A549 (cell line): ENCODE results near the gene ACTR1A. TPM values are rescaled to one million over a fixed set of nuclear protein-coding genes. Genes with fewer than 3 reads are reported as not detected.

Experiments used
- ATAC-seq, 2 experiments: fragments of 200-7000 bp in 1 of 2; fragments of >200 bp in 1 of 2; cut with Nextera tagmentation in 1 of 2; cut with Tn5 transposase in 1 of 2; 3 replicates each; pipeline versions ENCODE4 v1.8.0 to v1.9.1; 2018 to 2020; ENCODE audit warnings: mild to moderate bottlenecking in 1 of 2, moderate library complexity in 1 of 2
- CTCF ChIA-PET: fragments of 300-600 bp; sonication (Branson Sonifier 250); formaldehyde crosslinking; extraction: SDS; loops from one replicate; lab custom pipeline; 2021; ENCODE audit warnings: antibody characterized with exemption, inconsistent platforms; lab: Yijun Ruan, JAX
- POLR2A ChIA-PET: fragments of 350-600 bp; formaldehyde crosslinking; extraction: SDS; loops from one replicate; lab custom pipeline; 2021; ENCODE audit warnings: antibody characterized with exemption, inconsistent platforms; lab: Yijun Ruan, JAX
- DNase-seq, 2 experiments: peaks; one replicate each; pipeline versions ENCODE4 v3.0.0 to v3.0.0-alpha.2; 2011 to 2016; ENCODE audit warnings: low read depth in 1 of 2, low spot score in 1 of 2
- FAIRE-seq: peaks from 2 replicates; lab custom pipeline; 2011; peaks lifted over from hg19 to GRCh38; lab: Jason Lieb, UNC
- H3K27ac ChIP-seq, 2 experiments: fragments of >200 bp; sonication (Bioruptor Twin); formaldehyde crosslinking; 3 replicates each; pipeline ENCODE4 v1.5.1; 2016 to 2017
- H3K4me1 ChIP-seq: fragments of >200 bp; sonication (Bioruptor Twin); formaldehyde crosslinking; 3 replicates; pipeline ENCODE4 v1.6.1; 2016
- H3K4me2 ChIP-seq: fragments of >200 bp; sonication (Bioruptor Twin); formaldehyde crosslinking; 3 replicates; pipeline ENCODE4 v1.6.1; 2016
- H3K4me3 ChIP-seq: fragments of >200 bp; sonication (Bioruptor Twin); formaldehyde crosslinking; 3 replicates; pipeline ENCODE4 v1.5.1; 2016
- H3K9me3 ChIP-seq: fragments of >200 bp; sonication (Bioruptor Twin); formaldehyde crosslinking; 3 replicates; pipeline ENCODE4 v1.6.1; 2016
- BHLHE40 ChIP-seq: IDR thresholded peaks from 2 replicates; pipeline ENCODE4 v1.6.1; 2012; ENCODE audit warnings: low read depth, low read length, inconsistent platforms
- CBX8 ChIP-seq: fragments of 200-600 bp; sonication (generic); IDR thresholded peaks from 2 replicates; pipeline ENCODE4 v1.6.1; 2016
- CEBPB ChIP-seq, 2 experiments: fragments of >200 bp in 1 of 2; sonication (Bioruptor Twin) in 1 of 2; formaldehyde crosslinking in 1 of 2; IDR thresholded peaks; 2 replicates each; pipeline ENCODE4 v1.6.1; 2012 to 2016
- CHD2 ChIP-seq: fragments of 150-350 bp; IDR thresholded peaks from 2 replicates; pipeline ENCODE4 v1.6.1; 2014; ENCODE audit warnings: low read length; ENCODE audit not compliant: partially characterized antibody
- CHD4 ChIP-seq: fragments of 200-600 bp; sonication (generic); IDR thresholded peaks from 2 replicates; pipeline ENCODE4 v1.6.1; 2016; ENCODE audit warnings: antibody characterized with exemption, mild to moderate bottlenecking, borderline replicate concordance
- E2F6 ChIP-seq: IDR thresholded peaks from 2 replicates; pipeline ENCODE4 v1.6.1; 2012; ENCODE audit warnings: low read depth, borderline replicate concordance
- EHF ChIP-seq: fragments of 250-450 bp; sonication (Bioruptor Pico); IDR thresholded peaks from 2 replicates; pipeline ENCODE4 v1.5.0; 2020; ENCODE audit warnings: mild to moderate bottlenecking
- EP300 ChIP-seq, 2 experiments: fragments of >200 bp; sonication (Bioruptor Twin); formaldehyde crosslinking; IDR thresholded peaks; 2 replicates in 1 of 2; 3 replicates in 1 of 2; pipeline ENCODE4 v1.6.1; 2016 to 2017
- GATA3 ChIP-seq: IDR thresholded peaks from 2 replicates; pipeline ENCODE4 v1.6.1; 2012; ENCODE audit warnings: borderline replicate concordance
- HEYL ChIP-seq: fragments of 250-450 bp; sonication (Bioruptor Pico); IDR thresholded peaks from 2 replicates; pipeline ENCODE4 v1.8.0; 2021; ENCODE audit warnings: mild to moderate bottlenecking, moderate library complexity
- HOXA7 ChIP-seq: fragments of 250-450 bp; sonication (Bioruptor Pico); IDR thresholded peaks from 2 replicates; pipeline ENCODE4 v1.5.0; 2020; ENCODE audit warnings: mild to moderate bottlenecking, moderate library complexity
- HOXB5 ChIP-seq: fragments of 250-450 bp; sonication (Bioruptor Pico); IDR thresholded peaks from 2 replicates; pipeline ENCODE4 v1.5.0; 2020; ENCODE audit warnings: mild to moderate bottlenecking, moderate library complexity
- JUN ChIP-seq, 2 experiments: fragments of >200 bp; sonication (Bioruptor Twin); formaldehyde crosslinking; IDR thresholded peaks; 2 replicates in 1 of 2; 3 replicates in 1 of 2; pipeline ENCODE4 v1.6.1; 2016 to 2017
- KDM5A ChIP-seq: fragments of 200-600 bp; sonication (generic); IDR thresholded peaks from 2 replicates; pipeline ENCODE4 v1.6.1; 2016; ENCODE audit warnings: antibody characterized with exemption, mild to moderate bottlenecking
- MAFK ChIP-seq: fragments of 450-650 bp; IDR thresholded peaks from 2 replicates; pipeline ENCODE4 v1.6.1; 2014; ENCODE audit not compliant: partially characterized antibody
- MYC ChIP-seq: IDR thresholded peaks from 2 replicates; pipeline ENCODE4 v1.6.1; 2012; ENCODE audit warnings: mild to moderate bottlenecking, inconsistent platforms, low read length, improper control_type of control experiment, borderline replicate concordance
- NFE2L2 ChIP-seq: fragments of 150-350 bp; conservative IDR thresholded peaks from 2 replicates; pipeline ENCODE4 v1.6.1; 2014; ENCODE audit warnings: low read length
- NPAS2 ChIP-seq: fragments of 250-450 bp; sonication (Bioruptor Pico); IDR thresholded peaks from 2 replicates; pipeline ENCODE4 v1.8.0; 2022; ENCODE audit warnings: mild to moderate bottlenecking, moderate library complexity, borderline replicate concordance
- PHF8 ChIP-seq: fragments of 200-600 bp; sonication (generic); IDR thresholded peaks from 2 replicates; pipeline ENCODE4 v1.6.1; 2016; ENCODE audit warnings: low read depth, mild to moderate bottlenecking, antibody characterized with exemption, moderate library complexity, borderline replicate concordance
- POLR2A ChIP-seq: IDR thresholded peaks from 2 replicates; pipeline ENCODE4 v1.6.1; 2012; ENCODE audit warnings: mild to moderate bottlenecking, low read length
- RCOR1 ChIP-seq: fragments of 150-350 bp; IDR thresholded peaks from 2 replicates; pipeline ENCODE4 v1.6.1; 2014; ENCODE audit warnings: antibody characterized with exemption, low read length, low read depth
- REST ChIP-seq: fragments of 200-600 bp; sonication (generic); IDR thresholded peaks from 2 replicates; pipeline ENCODE4 v1.6.1; 2016; ENCODE audit warnings: antibody characterized with exemption, mild to moderate bottlenecking, moderate library complexity
- RFX5 ChIP-seq: fragments of 450-650 bp; IDR thresholded peaks from 2 replicates; pipeline ENCODE4 v1.7.1; 2014; ENCODE audit warnings: antibody characterized with exemption, mild to moderate bottlenecking, moderate library complexity
- TP53 ChIP-seq: fragments of 250-450 bp; sonication (Bioruptor Pico); IDR thresholded peaks from 2 replicates; pipeline ENCODE4 v1.5.0; 2021; ENCODE audit warnings: mild to moderate bottlenecking, moderate library complexity
- ZC3H11A ChIP-seq: fragments of 450-650 bp; IDR thresholded peaks from 2 replicates; pipeline ENCODE4 v1.6.1; 2014; ENCODE audit warnings: antibody characterized with exemption, mild to moderate bottlenecking
- ZSCAN20 ChIP-seq: fragments of 250-450 bp; sonication (Bioruptor Pico); IDR thresholded peaks from 2 replicates; pipeline ENCODE4 v1.8.0; 2022; ENCODE audit warnings: mild to moderate bottlenecking, moderate library complexity
- WGBS: methylation state at CpG from one replicate; pipeline ENCODE4 v1.1.6; 2017; ENCODE audit errors: missing lambda C conversion rate; 5-methylcytosine and 5-hydroxymethylcytosine counted together
- polyA plus RNA-seq, 4 experiments: library from polyadenylated mRNA; depleted of rRNA in 3 of 4; stranded (reverse); fragments of >200 nt; fragmentation: RNase III in 1 of 4; extraction: RNeasy Plus Mini Kit Qiagen cat#74134 plus additional on column Dnase treatment in 1 of 4; gene quantifications; 2 replicates in 3 of 4; 3 replicates in 1 of 4; pipeline ENCODE4 v1.2.3, GENCODE V29; 2011 to 2017
- TF ChIP-seq, protein P1 (sequence below): fragments of >200 bp; sonication (Bioruptor Twin); formaldehyde crosslinking; IDR thresholded peaks from 3 replicates; pipeline ENCODE4 v1.6.1; 2016
- TF ChIP-seq, protein P2 (sequence below): IDR thresholded peaks from 2 replicates; pipeline ENCODE4 v1.6.1; 2012
- TF ChIP-seq, protein P3 (sequence below): fragments of 450-650 bp; IDR thresholded peaks from 2 replicates; pipeline ENCODE4 v1.6.1; 2014; ENCODE audit warnings: antibody characterized with exemption

ACTR1A gene
- polyA plus RNA-seq, 2 of the 4 experiments (the other 2 are of a cell fraction) = 85.8 to 114 TPM

GRCh38 chr10:102462512-102463054, 39.9 kb downstream of the ACTR1A start:
- DNase-seq (no peak), ATAC-seq (no peak), FAIRE-seq (no peak)
- 86% methylated on average over 6 of the region's 6 CpGs for WGBS
- Histone ChIP-seq H3K4me1 (peaks cover 11% of the 10 kb centered on the region), H3K27ac (no peak overlapping the region), H3K4me2 (no peak overlapping the region), H3K4me3 (no peak overlapping the region), H3K9me3 (no peaks in the 10 kb centered on the region)
- ChIA-PET POLR2A (interaction anchor here (1.4 kb wide), 1 partner anchor 12 kb away, joined by 9 read pairs; the partner anchor contains the start of gene C10orf95), CTCF (interaction anchor here (0.9 to 10.9 kb wide), 13 partner anchors 9 to 293 kb away, joined by 3 to 84 read pairs (median 5); partner anchors contain the start of gene C10orf95)
- no peak for TF ChIP-seq ZC3H11A
- TF ChIP-seq MAFK = no peak
- TF ChIP-seq HOXA7 (CRISPR knock-in tag) = no peak
- no peak for TF ChIP-seq CHD4
- TF ChIP-seq CHD2 = no peak
- TF ChIP-seq, protein P1, sequence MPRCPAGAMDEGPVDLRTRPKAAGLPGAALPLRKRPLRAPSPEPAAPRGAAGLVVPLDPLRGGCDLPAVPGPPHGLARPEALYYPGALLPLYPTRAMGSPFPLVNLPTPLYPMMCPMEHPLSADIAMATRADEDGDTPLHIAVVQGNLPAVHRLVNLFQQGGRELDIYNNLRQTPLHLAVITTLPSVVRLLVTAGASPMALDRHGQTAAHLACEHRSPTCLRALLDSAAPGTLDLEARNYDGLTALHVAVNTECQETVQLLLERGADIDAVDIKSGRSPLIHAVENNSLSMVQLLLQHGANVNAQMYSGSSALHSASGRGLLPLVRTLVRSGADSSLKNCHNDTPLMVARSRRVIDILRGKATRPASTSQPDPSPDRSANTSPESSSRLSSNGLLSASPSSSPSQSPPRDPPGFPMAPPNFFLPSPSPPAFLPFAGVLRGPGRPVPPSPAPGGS = no peak
- TF ChIP-seq TP53 = no peak
- TF ChIP-seq EP300 (IDR thresholded peaks at IDR 0.05) = no peak
- no peak for TF ChIP-seq RCOR1
- TF ChIP-seq NPAS2 (CRISPR knock-in tag) = no peak
- no peak for TF ChIP-seq PHF8
- TF ChIP-seq JUN (IDR thresholded peaks at IDR 0.05) = no peak
- no peak for TF ChIP-seq CBX8
- no peak for TF ChIP-seq RFX5
- TF ChIP-seq EHF (CRISPR knock-in tag) = no peak
- TF ChIP-seq E2F6 = no peak
- TF ChIP-seq, protein P2, sequence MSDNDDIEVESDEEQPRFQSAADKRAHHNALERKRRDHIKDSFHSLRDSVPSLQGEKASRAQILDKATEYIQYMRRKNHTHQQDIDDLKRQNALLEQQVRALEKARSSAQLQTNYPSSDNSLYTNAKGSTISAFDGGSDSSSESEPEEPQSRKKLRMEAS = no peak

DNA sequence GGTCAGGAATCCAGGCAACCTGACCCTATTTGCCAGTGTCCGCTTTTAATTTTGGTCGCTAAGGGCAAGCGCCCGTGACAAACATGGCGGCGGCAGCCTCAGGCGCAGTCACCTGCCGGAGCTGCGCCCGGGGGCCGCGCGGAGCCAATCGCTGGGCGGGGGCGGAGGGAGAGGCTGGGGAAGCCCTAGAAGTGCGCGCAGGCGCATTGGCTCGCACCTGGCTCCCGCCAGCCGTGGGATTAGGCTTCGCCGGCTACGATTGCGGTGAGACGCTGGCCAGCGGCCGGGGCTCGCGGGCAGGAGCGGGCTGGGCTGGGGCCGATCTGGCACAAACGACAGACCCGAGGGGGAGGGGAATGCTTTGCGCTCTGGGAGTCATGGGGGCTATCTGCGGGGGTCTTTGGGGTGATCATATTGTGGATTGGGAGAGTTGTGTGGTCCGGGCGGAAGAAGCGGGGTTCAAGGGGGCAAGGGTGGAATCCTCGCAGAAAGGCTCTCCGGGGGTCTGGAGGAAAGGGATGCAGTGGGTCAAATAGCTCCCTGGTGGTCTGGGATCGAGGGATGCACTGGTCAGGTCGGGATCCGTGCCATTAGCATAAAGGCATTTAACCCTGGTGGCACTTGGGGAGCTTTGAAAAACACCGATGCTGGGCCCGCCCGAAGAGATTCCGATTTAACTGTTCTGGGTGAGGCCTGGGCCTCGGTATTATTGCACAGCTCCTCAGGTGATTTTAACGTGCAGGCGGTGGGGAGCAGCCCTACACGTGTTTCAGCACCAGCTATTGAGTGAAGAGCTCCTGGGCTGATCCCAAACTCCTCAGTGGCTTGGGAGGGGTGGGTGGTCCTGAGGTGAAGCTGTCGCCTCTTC, 41.1 kb downstream of the ACTR1A start:
- H3K4me3 ChIP-seq = peak overlapping the region; percentile 58
- H3K4me1 ChIP-seq = peaks cover 12% of the 10 kb centered on the region
- 22% methylated on average over 33 of the region's 54 CpGs for WGBS
- POLR2A ChIA-PET = interaction anchor here (1.4 kb wide), 3 partner anchors 11 to 66 kb away, joined by 4 to 9 read pairs (median 4); partner anchors contain the start of genes C10orf95 and NFKB2
- H3K9me3 ChIP-seq = no peaks in the 10 kb centered on the region
- peak overlapping the region; percentile 100 for H3K4me2 ChIP-seq
- DNase-seq (peak; percentile 87 to 98), FAIRE-seq (no peak), ATAC-seq (peak; percentile 90 to 97)
- H3K27ac ChIP-seq = peak overlapping the region; percentile 77 to 84
- CTCF ChIA-PET = interaction anchor here (0.5 to 10.9 kb wide), 16 partner anchors 8 to 292 kb away, joined by 3 to 84 read pairs (median 4); partner anchors contain the start of genes ACTR1A and C10orf95
- no peak for TF ChIP-seq HEYL (CRISPR knock-in tag)
- TF ChIP-seq CBX8 = no peak
- TF ChIP-seq, protein P3, sequence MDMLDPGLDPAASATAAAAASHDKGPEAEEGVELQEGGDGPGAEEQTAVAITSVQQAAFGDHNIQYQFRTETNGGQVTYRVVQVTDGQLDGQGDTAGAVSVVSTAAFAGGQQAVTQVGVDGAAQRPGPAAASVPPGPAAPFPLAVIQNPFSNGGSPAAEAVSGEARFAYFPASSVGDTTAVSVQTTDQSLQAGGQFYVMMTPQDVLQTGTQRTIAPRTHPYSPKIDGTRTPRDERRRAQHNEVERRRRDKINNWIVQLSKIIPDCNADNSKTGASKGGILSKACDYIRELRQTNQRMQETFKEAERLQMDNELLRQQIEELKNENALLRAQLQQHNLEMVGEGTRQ = peak; percentile 88
- TF ChIP-seq JUN (IDR thresholded peaks at IDR 0.05) = peak in 1 of 2 experiments; percentile 43; a peak in 2 of 5 replicates
- TF ChIP-seq ZSCAN20 = no peak
- TF ChIP-seq NFE2L2 = no peak
- TF ChIP-seq REST = peak; percentile 54; the same call in 1 of the 2 replicates
- TF ChIP-seq GATA3 = no peak
- no peak for TF ChIP-seq EHF (CRISPR knock-in tag)
- TF ChIP-seq BHLHE40 = peak; percentile 75
- peak; percentile 67 for TF ChIP-seq POLR2A
- TF ChIP-seq MYC = no peak
- TF ChIP-seq, protein P1 = no peak
- no peak for TF ChIP-seq PHF8
- TF ChIP-seq CEBPB (IDR thresholded peaks at IDR 0.05) = no peak
- no peak for TF ChIP-seq HOXB5
- TF ChIP-seq KDM5A = no peak
- TF ChIP-seq ZC3H11A = no peak
